SU-DHL-6 (cell line): ENCODE data around the gene CTNNBIP1.

ENCODE experiments used
- EZH2phosphoT487 ChIP-seq: fragments of 200-600 bp; sonication (generic), shearing (Covaris generic); conservative IDR thresholded peaks from 2 replicates; pipeline ENCODE4 v1.6.1; 2018; ENCODE audit warnings: mild to moderate bottlenecking, antibody characterized with exemption, low read length, moderate library complexity, mixed read lengths
- TF ChIP-seq, protein P1 (sequence below): fragments of 200-600 bp; sonication (generic); IDR thresholded peaks from one replicate; pipeline ENCODE4 v1.5.1; 2017; ENCODE audit warnings: antibody characterized with exemption, mild to moderate bottlenecking, low read length, moderate library complexity; ENCODE audit not compliant: insufficient read depth, poor library complexity, severe bottlenecking

- TF ChIP-seq, protein P1, sequence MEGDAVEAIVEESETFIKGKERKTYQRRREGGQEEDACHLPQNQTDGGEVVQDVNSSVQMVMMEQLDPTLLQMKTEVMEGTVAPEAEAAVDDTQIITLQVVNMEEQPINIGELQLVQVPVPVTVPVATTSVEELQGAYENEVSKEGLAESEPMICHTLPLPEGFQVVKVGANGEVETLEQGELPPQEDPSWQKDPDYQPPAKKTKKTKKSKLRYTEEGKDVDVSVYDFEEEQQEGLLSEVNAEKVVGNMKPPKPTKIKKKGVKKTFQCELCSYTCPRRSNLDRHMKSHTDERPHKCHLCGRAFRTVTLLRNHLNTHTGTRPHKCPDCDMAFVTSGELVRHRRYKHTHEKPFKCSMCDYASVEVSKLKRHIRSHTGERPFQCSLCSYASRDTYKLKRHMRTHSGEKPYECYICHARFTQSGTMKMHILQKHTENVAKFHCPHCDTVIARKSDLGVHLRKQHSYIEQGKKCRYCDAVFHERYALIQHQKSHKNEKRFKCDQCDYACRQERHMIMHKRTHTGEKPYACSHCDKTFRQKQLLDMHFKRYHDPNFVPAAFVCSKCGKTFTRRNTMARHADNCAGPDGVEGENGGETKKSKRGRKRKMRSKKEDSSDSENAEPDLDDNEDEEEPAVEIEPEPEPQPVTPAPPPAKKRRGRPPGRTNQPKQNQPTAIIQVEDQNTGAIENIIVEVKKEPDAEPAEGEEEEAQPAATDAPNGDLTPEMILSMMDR = no peak
- no peak for TF ChIP-seq EZH2phosphoT487
Observed at GRCh38 chr1:9894115-9894514, 16.0 kb downstream of the CTNNBIP1 start.
